GM19467 (cell line): Measurements from ENCODE around the gene SH3BGRL2.
"Not testable (repeated sequence)": the region's sequence is repeated elsewhere in the genome, so short reads cannot be mapped to it uniquely, and the experiment has no call there.

Experiments used
- ATAC-seq: cut with Tn5 transposase; IDR thresholded peaks from one replicate; pipeline ENCODE4 v1.9.1; 2021; ENCODE audit warnings: mild to moderate bottlenecking, moderate library complexity; ENCODE audit not compliant: unreplicated experiment

The SH3BGRL2 gene

GRCh38 chr6:79734374-79734773, 103.2 kb downstream of the SH3BGRL2 start:
- ATAC-seq: no peak

GRCh38 chr6:79735183-79735582, 104.1 kb downstream of the SH3BGRL2 start:
- ATAC-seq: no peak

- ATAC-seq: no peak
Observed at GRCh38 chr6:79737172-79737571, 106.0 kb downstream of the SH3BGRL2 start.

- no peak for ATAC-seq
Observed at GRCh38 chr6:79742030-79742429, 110.9 kb downstream of the SH3BGRL2 start.

GRCh38 chr6:79745282-79745681, 114.2 kb downstream of the SH3BGRL2 start:
- ATAC-seq: not testable (repeated sequence)

GRCh38 chr6:79746325-79746724, 115.2 kb downstream of the SH3BGRL2 start:
- ATAC-seq: not testable (repeated sequence)

GRCh38 chr6:79750806-79751205, 119.7 kb downstream of the SH3BGRL2 start:
- ATAC-seq: no peak
